ENCODE measurements around the gene GPLD1.

GPLD1 gene

GRCh38 chr6:24378473-24379097 lies 110.8 kb downstream of the GPLD1 start:
- DNase-seq, result no peak

All from CD4-positive, alpha-beta T cell treated with Interleukin-21 for 1 hour (primary cell).